GM12875 (cell line): ENCODE results near the gene TSHR.
A peak's percentile ranks its signal among the peaks of the same experiment; 100 is the strongest.

Source experiments
- H3K4me3 ChIP-seq: one replicate; pipeline ENCODE4 v1.5.1; 2011; ENCODE audit warnings: low read depth, low read length, control low read depth
- TF ChIP-seq, protein P1 (sequence below): IDR thresholded peaks from 2 replicates; pipeline ENCODE4 v1.5.1; 2011; ENCODE audit warnings: low read depth, mild to moderate bottlenecking, control low read depth, inconsistent platforms, low read length, moderate library complexity, borderline replicate concordance; ENCODE audit not compliant: insufficient read depth

The TSHR gene

DNA sequence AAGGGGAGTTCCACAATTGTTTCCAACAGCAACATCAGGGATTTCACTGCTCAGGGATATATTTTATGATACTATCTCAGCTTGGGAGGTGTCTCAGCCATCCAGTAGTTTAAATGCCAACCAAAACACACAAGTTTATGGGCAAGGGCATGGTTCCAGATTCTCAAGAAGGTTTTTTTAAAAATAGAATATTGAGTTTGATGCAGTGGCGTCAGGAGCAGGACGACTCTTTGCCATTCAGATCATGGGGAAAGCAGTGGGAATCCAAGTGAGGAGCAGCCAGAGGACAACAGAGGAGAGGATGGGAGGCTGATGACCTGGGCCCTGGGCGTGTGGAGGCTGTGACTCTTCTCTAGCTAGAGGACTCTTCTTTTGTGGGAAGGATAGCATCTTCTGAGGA lies 25.7 kb downstream of the TSHR start:
- no peak overlapping the region for H3K4me3 ChIP-seq
- TF ChIP-seq, protein P1, sequence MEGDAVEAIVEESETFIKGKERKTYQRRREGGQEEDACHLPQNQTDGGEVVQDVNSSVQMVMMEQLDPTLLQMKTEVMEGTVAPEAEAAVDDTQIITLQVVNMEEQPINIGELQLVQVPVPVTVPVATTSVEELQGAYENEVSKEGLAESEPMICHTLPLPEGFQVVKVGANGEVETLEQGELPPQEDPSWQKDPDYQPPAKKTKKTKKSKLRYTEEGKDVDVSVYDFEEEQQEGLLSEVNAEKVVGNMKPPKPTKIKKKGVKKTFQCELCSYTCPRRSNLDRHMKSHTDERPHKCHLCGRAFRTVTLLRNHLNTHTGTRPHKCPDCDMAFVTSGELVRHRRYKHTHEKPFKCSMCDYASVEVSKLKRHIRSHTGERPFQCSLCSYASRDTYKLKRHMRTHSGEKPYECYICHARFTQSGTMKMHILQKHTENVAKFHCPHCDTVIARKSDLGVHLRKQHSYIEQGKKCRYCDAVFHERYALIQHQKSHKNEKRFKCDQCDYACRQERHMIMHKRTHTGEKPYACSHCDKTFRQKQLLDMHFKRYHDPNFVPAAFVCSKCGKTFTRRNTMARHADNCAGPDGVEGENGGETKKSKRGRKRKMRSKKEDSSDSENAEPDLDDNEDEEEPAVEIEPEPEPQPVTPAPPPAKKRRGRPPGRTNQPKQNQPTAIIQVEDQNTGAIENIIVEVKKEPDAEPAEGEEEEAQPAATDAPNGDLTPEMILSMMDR, result no peak

DNA sequence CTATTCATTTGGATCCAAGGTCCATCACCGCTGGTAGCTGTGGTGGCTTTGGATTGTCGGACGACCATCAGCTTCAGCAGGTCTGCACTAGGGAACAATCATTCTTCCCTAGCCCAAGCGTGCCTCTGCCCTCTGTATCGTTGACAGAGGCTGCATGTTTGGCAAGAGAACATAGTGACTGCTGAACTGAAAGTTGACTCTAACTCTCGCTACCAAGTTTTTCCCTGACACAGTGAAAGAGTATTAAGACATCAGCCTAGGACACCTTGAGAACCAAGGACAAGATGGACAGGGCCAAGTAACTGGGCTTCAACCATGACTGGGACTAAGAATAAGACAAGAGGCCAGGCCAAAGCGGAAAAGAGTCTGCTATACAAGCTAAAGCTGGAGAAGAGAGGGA lies 26.3 kb downstream of the TSHR start:
- TF ChIP-seq, protein P1, result no peak
- no peak overlapping the region for H3K4me3 ChIP-seq

DNA sequence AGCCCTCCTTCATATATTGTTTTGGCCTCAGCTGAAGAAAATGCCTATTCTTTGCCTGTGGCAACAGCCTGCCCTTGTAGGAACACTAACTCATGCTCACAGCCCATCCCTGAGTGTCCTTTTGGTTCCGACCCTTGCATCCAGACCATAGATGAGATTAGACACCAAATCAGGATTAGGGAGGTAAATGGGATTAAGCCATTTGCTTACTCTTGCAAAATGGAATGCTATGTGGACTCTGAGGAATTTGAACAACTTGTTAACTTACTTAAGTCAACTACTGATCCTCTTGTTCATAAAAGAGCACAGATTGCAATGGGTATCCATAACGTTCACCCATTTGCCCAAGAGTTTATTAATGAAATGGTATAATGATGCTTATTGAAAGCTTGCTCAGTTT lies 27.3 kb downstream of the TSHR start:
- TF ChIP-seq, protein P1, result no peak
- no peak overlapping the region for H3K4me3 ChIP-seq

DNA sequence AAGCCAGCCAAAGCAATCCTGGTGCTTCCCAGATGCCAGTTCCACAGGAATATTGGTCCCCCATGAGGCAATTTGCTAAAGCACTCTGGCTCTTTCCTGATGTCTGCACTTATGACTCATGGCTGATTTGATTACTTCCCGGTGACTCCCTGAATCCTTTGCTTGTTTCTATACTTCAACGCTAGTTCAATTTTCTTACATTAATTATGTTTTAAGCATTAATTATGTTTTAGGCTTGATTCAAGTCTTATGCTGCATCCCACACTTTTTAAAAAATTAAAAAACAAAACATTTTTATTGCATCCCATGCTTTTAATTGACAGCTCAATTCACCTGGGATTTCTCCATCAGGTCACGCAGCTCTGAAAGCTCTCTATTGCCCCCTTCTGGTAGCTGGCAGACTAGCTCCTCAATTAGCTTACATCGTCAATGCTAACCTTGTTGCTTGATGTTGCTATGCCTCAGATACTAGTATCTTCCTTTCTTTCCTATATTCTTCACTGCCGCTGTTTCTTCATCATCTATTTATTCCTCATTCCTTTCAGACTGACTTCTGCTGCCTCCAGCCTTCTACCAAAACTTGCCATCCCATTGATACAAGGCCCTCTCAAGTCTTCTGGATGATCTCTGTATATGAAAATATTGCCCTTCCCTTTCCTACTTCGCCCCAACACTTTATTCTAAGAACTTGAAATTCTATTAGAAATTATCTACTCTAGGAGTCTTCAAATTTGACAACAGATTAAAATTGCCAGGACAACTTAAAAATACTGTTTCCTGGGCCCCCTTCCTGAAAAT lies 32.0 kb downstream of the TSHR start:
- H3K4me3 ChIP-seq, result no peak overlapping the region
- TF ChIP-seq, protein P1, result peak; percentile 89

DNA sequence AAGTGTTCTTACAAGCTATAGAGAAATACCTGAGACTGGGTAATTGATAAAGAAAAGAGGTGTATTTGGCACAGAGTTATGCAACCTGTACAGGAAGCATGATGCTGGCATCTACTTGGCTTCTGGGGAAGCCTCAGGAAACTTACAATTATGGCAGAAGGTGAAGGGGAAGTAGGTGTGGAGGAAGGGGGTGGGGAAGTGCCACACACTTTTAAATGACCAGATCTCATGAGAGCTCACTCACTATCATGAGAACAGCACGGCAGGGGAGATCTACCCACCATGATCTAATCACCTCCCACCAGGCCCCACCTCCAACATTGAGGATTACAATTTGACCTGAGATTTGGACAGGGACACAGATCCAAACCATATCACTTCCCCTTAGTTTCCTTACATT lies 32.8 kb downstream of the TSHR start:
- TF ChIP-seq, protein P1, result no peak
- no peak overlapping the region for H3K4me3 ChIP-seq

DNA sequence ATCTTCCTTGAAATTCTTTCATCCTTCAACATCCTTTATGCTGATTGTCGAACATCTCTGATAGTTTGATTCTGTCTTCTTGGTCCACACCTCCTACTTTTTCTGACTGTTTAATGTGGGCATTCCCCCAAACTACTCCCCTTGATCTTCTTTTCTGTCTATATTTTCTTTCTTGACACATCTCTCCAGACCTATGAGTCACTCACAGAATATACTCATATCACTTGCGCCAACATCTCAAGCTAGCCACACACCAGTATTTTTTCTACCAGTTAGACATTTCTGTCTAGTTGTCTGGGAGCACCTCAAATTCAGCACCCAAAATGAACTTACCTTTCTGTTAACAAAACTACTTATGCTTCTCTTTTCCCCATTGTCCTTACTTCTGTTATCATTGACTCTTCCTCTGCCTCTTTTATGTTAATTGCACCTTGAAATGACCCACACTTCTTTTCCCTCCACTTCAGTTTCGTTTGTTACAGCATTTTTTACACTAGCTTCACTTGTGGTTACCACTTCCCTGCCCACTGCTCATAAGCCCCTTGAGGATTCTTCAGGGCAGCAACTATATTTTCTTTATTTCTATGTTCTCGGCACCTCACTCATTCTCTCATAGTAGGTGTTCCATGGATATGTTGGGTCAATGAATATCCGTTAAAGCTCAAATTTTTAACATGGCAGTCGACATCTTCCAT lies 33.5 kb downstream of the TSHR start:
- TF ChIP-seq, protein P1, result no peak
- H3K4me3 ChIP-seq, result no peak overlapping the region

DNA sequence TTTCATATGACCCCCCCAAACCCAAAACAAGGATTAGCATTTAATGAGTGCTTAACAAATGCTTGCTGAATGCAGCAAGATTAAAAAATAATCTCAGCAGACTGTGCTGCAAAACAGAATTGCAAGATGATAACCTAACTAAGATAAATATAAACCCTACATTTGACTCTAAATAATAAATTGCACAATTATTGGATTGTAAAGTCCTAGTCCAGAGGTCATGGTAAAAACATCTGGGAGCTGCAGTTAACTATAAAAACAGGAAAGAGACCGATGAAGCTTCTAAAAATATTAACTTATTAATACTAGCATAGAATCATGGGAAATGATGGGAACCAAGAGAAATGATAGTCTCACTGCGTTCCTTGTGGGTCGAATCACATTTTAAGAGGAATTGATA lies 37.2 kb downstream of the TSHR start:
- TF ChIP-seq, protein P1, result no peak

More for the DNA sequence above, 37.2 kb downstream of the TSHR start:
- H3K4me3 ChIP-seq, result no peak overlapping the region
